ENCODE results near the gene SNX8.

SNX8 gene

GRCh38 chr7:2244404-2244995, 69.7 kb downstream of the SNX8 start:
- no peak for DNase-seq (ENCODE audit: low read depth)

GRCh38 chr7:2243458-2243857, 70.8 kb downstream of the SNX8 start:
- no peak for DNase-seq (ENCODE audit: low read depth)

GRCh38 chr7:2242541-2243429, 71.5 kb downstream of the SNX8 start:
- DNase-seq (ENCODE audit: low read depth), result no peak

GRCh38 chr7:2241580-2242540, 72.4 kb downstream of the SNX8 start, which contains the start of the genes MRM2 and NUDT1:
Gene MRM2, minus strand, starts transcription at chr7:2242205. Its CDS starts 36 bp downstream, at chr7:2242169.
Gene NUDT1, plus strand, starts transcription at chr7:2242226. Its CDS starts 2,349 bp downstream, at chr7:2244575.
- peak; percentile 51 for DNase-seq (ENCODE audit: low read depth)

- no peak for DNase-seq (ENCODE audit: low read depth)
These were observed 75.0 kb downstream of the SNX8 start for GRCh38 chr7:2239242-2239641.

- no peak for DNase-seq (ENCODE audit: low read depth)
These were observed 77.1 kb downstream of the SNX8 start for GRCh38 chr7:2237109-2237602.

- DNase-seq (ENCODE audit: low read depth), result no peak
These were observed 80.3 kb downstream of the SNX8 start for GRCh38 chr7:2233926-2234325.

- DNase-seq (ENCODE audit: low read depth), result peak; percentile 80
These were observed 81.3 kb downstream of the SNX8 start, which contains the start of gene MAD1L1 for GRCh38 chr7:2232766-2233520. Gene MAD1L1, minus strand, starts transcription at chr7:2232945. Its CDS starts 2,812 bp downstream, at chr7:2230133.

- no peak for DNase-seq (ENCODE audit: low read depth)
These were observed 82.1 kb downstream of the SNX8 start for GRCh38 chr7:2231992-2232765.

GRCh38 chr7:2230882-2231281, 83.4 kb downstream of the SNX8 start:
- no peak for DNase-seq (ENCODE audit: low read depth)

GRCh38 chr7:2230226-2230625, 84.0 kb downstream of the SNX8 start:
- no peak for DNase-seq (ENCODE audit: low read depth)

- no peak for DNase-seq (ENCODE audit: low read depth)
These were observed 84.8 kb downstream of the SNX8 start for GRCh38 chr7:2229467-2229866.

- no peak for DNase-seq (ENCODE audit: low read depth)
These were observed 85.3 kb downstream of the SNX8 start for GRCh38 chr7:2228921-2229320.

- no peak for DNase-seq (ENCODE audit: low read depth)
These were observed 86.5 kb downstream of the SNX8 start for GRCh38 chr7:2227699-2228098.

GRCh38 chr7:2225830-2226229, 88.4 kb downstream of the SNX8 start:
- DNase-seq (ENCODE audit: low read depth), result no peak

GRCh38 chr7:2225336-2225735, 88.9 kb downstream of the SNX8 start:
- no peak for DNase-seq (ENCODE audit: low read depth)

GRCh38 chr7:2224934-2225333, 89.3 kb downstream of the SNX8 start:
- no peak for DNase-seq (ENCODE audit: low read depth)

- no peak for DNase-seq (ENCODE audit: low read depth)
These were observed 89.7 kb downstream of the SNX8 start for GRCh38 chr7:2224491-2224928.

GRCh38 chr7:2223321-2223720, 90.9 kb downstream of the SNX8 start:
- DNase-seq (ENCODE audit: low read depth), result no peak

GRCh38 chr7:2222516-2222915, 91.7 kb downstream of the SNX8 start:
- no peak for DNase-seq (ENCODE audit: low read depth)
